HG03565 (cell line): ENCODE data around the gene ARHGAP10.
"Not testable (repeated sequence)": the region's sequence is repeated elsewhere in the genome, so short reads cannot be mapped to it uniquely, and the experiment has no call there.

Experiments used
- ATAC-seq: cut with Tn5 transposase; IDR thresholded peaks from one replicate; pipeline ENCODE4 v1.9.1; 2021; ENCODE audit warnings: mild to moderate bottlenecking, moderate library complexity; ENCODE audit not compliant: unreplicated experiment

Gene ARHGAP10

GRCh38 chr4:147846318-147847155, 114.6 kb downstream of the ARHGAP10 start:
- ATAC-seq: peak; percentile 76

GRCh38 chr4:147847751-147848590, 116.1 kb downstream of the ARHGAP10 start:
- ATAC-seq: no peak

GRCh38 chr4:147848634-147849033, 116.7 kb downstream of the ARHGAP10 start:
- no peak for ATAC-seq

GRCh38 chr4:147851135-147851534, 119.2 kb downstream of the ARHGAP10 start:
- ATAC-seq: no peak

DNA sequence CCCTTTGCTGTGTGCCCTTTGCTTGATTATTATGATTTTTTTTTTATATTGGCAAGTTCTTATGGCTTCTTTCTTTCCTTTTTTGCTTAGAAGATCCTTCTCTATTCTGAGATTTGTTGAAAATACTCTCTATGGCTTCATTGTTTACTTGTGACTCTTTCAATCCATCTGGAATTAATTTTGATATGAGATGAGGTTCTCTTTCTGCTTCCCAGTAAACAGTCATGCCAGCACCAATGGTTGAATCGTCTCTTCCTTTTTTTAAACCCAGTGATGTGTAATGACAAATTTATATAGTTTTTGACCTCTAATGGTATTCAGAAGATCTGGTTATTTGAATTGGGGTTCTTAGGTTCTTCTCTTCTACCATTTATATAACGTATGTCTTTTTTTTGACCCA, 121.8 kb downstream of the ARHGAP10 start:
- ATAC-seq: no peak

GRCh38 chr4:147854154-147854553, 122.3 kb downstream of the ARHGAP10 start:
- ATAC-seq: no peak

- no peak for ATAC-seq
Observed at GRCh38 chr4:147855571-147856009, 123.7 kb downstream of the ARHGAP10 start.

- ATAC-seq: no peak
Observed at GRCh38 chr4:147860960-147861359, 129.1 kb downstream of the ARHGAP10 start.

- ATAC-seq: no peak
Observed at GRCh38 chr4:147862043-147862692, 130.3 kb downstream of the ARHGAP10 start.

GRCh38 chr4:147863111-147863747, 131.3 kb downstream of the ARHGAP10 start:
- ATAC-seq: no peak

GRCh38 chr4:147863808-147864472, 132.1 kb downstream of the ARHGAP10 start:
- ATAC-seq: no peak

GRCh38 chr4:147864607-147865006, 132.7 kb downstream of the ARHGAP10 start:
- ATAC-seq: no peak

DNA sequence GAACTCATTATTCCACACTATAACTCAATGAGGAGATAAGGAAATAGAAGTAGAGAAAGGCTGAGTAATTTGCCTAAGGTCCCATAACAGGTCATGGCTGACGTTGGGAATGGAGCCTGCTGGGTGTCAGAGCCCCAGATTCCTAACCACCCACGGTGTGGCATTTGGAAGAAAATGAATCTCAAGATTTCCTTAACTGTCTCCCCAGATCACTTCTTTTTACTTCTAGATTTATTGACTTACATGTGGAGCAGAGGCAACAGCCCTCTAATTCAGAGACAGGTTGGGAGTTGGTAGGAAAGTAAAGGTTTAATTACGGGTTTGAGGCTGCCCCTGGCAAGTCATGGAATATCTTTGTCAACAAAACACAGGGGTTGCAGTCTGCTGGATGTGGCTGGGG, 134.0 kb downstream of the ARHGAP10 start:
- no peak for ATAC-seq

DNA sequence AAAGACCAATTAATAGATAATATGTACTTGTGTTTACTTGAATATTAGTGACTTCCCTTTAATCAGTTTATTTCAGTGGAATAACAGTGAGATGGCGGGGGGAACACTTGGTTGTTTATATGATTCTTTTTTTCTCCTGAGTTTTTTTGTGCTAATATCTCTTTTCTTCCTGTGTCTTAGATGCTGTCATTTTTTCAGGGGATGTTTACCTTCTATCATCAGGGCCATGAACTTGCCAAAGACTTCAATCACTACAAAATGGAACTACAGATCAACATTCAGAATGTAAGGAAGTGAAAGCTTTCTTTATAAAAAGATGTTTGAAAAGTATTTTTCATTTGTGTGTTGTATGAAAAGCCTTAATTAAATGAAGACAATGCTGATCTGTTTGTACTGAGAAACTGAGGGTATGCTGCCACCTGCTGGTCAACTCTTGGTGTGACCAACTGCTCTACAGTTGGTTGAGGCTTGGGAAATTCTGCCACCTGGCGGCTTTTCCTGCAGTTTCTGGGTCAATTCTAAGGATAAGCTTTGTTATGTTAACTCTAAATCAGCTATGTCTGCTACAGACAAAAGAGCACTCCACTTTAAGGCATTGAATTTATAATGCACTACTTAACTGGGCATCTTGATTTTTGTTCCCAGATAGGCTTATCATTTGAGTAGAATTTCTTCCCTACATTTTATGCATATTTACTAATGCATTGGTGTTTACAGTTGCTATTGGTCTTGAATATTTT, 134.8 kb downstream of the ARHGAP10 start:
- ATAC-seq: peak; percentile 86

DNA sequence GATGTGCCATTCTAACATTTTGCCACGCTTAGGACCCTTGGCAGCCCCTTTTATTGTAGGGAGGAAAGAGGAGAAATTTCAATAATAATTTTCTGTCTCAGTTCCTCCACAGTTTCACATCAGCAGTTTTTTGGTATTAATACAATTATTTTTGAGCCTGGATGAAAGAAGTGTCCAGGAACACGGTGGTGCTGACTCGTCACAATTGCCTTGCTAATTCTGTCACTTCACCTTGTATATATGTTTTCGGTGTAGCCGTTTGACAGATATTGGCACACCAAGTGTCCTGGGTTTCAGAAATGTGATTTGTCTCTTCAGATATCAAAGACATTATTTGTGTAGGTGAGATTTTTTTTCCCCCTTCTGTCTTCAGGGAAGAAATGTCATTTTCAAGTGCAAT, 142.2 kb downstream of the ARHGAP10 start:
- ATAC-seq: no peak

DNA sequence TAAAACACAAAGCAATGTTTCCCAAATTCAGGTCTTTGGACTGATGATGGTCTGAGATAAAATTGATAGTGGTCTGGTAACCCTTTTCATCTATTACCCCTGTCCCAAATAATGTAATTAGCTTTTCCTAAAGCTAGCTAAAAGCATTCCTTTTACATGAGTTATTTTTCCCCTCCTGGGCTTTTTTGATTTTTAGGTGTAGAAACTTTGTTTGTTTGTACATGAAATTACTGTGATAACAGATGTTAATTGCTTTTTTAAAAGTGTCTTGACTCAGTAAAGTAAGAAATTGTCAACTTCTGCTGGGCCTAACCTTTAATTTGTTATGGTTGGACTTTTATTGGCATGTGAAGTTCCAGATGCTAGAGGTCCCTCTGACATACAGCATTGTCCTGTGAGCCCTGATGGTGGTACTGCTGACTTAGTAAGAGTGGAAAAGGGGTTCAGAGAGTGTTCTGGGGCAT, 145.5 kb downstream of the ARHGAP10 start:
- ATAC-seq: no peak

- ATAC-seq: no peak
Observed at GRCh38 chr4:147879676-147880075, 147.8 kb downstream of the ARHGAP10 start.

GRCh38 chr4:147880511-147880910, 148.6 kb downstream of the ARHGAP10 start:
- ATAC-seq: no peak

- ATAC-seq: no peak
Observed at GRCh38 chr4:147884536-147884935, 152.6 kb downstream of the ARHGAP10 start.

DNA sequence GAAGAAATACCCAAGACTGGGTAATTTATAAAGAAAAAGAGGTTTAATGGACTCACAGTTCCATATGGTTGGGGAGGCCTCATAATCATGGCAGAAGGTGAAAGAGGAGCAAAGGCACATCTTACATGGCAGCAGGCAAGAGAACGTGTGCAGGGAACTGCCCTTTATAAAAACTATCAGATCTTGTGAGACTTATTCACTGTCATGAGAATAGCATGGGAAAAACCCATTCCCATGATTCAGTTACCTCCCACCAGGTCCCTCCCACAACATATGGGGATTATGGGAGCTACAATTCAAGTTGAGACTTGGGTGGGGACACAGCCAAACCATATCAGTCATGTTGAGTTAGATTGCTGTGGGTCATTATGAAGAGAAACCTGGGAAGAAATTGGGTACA, 153.3 kb downstream of the ARHGAP10 start:
- not testable (repeated sequence) for ATAC-seq
